ENCODE data around the gene DNM2. TPM values are rescaled to one million over a fixed set of nuclear protein-coding genes. Genes with fewer than 3 reads are reported as not detected.

DNM2 gene
- total and polyA plus RNA-seq, 9 of the 15 experiments (the other 6 are each of a cell fraction or from before 2014, with no cell fraction given), result 2.2 to 161 (median 72.6) TPM

DNA sequence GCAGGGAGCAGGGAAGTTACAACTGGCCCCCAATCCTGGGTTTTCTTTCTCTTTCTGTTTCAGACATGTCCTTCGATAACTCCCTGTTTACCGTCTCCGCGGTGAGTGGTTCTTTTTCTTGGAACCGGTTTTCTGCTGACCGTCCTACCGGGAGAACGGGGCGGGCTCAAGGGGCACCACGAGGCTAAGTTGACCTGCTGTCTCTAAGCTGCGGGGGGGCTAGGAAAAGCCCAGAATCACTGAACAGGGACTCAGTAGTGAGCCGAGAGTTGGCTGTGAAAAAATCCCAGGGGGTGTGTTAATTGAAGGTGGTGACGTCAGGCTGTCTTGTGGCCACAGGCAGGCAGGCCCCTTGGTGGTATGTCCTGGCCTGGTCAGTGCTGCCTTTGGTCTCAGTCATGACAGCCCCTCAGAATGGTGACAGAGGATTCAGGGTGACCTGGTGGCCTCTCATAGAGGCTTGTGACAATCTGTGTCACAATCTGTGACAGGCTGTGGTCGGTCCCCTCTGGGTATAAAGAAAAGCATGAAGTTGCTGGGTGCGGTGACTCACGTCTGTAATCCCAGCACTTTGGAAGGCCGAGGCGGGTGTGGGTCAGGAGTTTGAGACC is 145.3 kb downstream of the DNM2 start (continued):
- TF ChIP-seq SMAD4 (CRISPR knock-in tag; conservative IDR thresholded peaks at IDR 0.05) (no peak), NR2C2 (CRISPR knock-in tag; IDR thresholded peaks at IDR 0.05) (no peak), NR2C2 (tag; IDR thresholded peaks at IDR 0.05) (peak; percentile 72), RCOR1 (IDR thresholded peaks at IDR 0.05; ENCODE audit: borderline replicate concordance in 1 of 2, low read depth in 2 of 2, low read length in 2 of 2) (peak in 1 of 2 experiments; percentile 80; a peak in 3 of 4 replicates), FOXA1 (IDR thresholded peaks at IDR 0.05; ENCODE audit: borderline replicate concordance) (no peak), ELF4 (CRISPR knock-in tag; IDR thresholded peaks at IDR 0.05) (no peak), ZNF766 (CRISPR knock-in tag; conservative IDR thresholded peaks at IDR 0.05) (0 out of 2 replicates have a peak, but pooled peaks have one; percentile 60), MAFG (tag; conservative IDR thresholded peaks at IDR 0.05) (no peak), BRCA1 (IDR thresholded peaks at IDR 0.05) (no peak), BRCA1 (CRISPR knock-in tag; IDR thresholded peaks at IDR 0.05) (no peak), MCM3 (IDR thresholded peaks at IDR 0.05) (no peak), ATF1 (CRISPR knock-in tag; IDR thresholded peaks at IDR 0.05) (no peak), ATF1 (tag; IDR thresholded peaks at IDR 0.05) (peak; percentile 85), L3MBTL2 (IDR thresholded peaks at IDR 0.05) (peak; percentile 76), ZNF124 (CRISPR knock-in tag; IDR thresholded peaks at IDR 0.05) (no peak), ZNF224 (CRISPR knock-in tag; IDR thresholded peaks at IDR 0.05) (no peak), CREB1 (IDR thresholded peaks at IDR 0.05) (no peak), CREB1 (CRISPR knock-in tag; IDR thresholded peaks at IDR 0.05) (peak; percentile 66), CBX5 (IDR thresholded peaks at IDR 0.05; ENCODE audit: borderline replicate concordance, low read depth) (no peak)
- TF ChIP-seq, protein P1, sequence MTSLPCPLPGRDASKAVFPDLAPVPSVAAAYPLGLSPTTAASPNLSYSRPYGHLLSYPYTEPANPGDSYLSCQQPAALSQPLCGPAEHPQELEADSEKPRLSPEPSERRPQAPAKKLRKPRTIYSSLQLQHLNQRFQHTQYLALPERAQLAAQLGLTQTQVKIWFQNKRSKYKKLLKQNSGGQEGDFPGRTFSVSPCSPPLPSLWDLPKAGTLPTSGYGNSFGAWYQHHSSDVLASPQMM (CRISPR knock-in tag; IDR thresholded peaks at IDR 0.05), result no peak
- TF ChIP-seq, protein P2, sequence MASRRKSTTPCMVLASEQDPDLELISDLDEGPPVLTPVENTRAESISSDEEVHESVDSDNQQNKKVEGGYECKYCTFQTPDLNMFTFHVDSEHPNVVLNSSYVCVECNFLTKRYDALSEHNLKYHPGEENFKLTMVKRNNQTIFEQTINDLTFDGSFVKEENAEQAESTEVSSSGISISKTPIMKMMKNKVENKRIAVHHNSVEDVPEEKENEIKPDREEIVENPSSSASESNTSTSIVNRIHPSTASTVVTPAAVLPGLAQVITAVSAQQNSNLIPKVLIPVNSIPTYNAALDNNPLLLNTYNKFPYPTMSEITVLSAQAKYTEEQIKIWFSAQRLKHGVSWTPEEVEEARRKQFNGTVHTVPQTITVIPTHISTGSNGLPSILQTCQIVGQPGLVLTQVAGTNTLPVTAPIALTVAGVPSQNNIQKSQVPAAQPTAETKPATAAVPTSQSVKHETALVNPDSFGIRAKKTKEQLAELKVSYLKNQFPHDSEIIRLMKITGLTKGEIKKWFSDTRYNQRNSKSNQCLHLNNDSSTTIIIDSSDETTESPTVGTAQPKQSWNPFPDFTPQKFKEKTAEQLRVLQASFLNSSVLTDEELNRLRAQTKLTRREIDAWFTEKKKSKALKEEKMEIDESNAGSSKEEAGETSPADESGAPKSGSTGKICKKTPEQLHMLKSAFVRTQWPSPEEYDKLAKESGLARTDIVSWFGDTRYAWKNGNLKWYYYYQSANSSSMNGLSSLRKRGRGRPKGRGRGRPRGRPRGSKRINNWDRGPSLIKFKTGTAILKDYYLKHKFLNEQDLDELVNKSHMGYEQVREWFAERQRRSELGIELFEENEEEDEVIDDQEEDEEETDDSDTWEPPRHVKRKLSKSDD (conservative IDR thresholded peaks at IDR 0.05; ENCODE audit: low read length), result no peak
